HG03280 (cell line): ENCODE data around the gene EIF6.

Experiments used
- ATAC-seq: cut with Tn5 transposase; IDR thresholded peaks from one replicate; pipeline ENCODE4 v1.9.1; 2021; ENCODE audit warnings: mild to moderate bottlenecking, moderate library complexity; ENCODE audit not compliant: unreplicated experiment

The EIF6 gene

GRCh38 chr20:35295674-35296073, 11.1 kb upstream of the EIF6 start:
- ATAC-seq = no peak

GRCh38 chr20:35295058-35295457, 10.5 kb upstream of the EIF6 start:
- no peak for ATAC-seq

GRCh38 chr20:35294293-35294685, 9.7 kb upstream of the EIF6 start:
- no peak for ATAC-seq

- ATAC-seq = no peak
Measured at GRCh38 chr20:35293303-35294292, 9.0 kb upstream of the EIF6 start.

- no peak for ATAC-seq
Measured at GRCh38 chr20:35292504-35293285, 8.1 kb upstream of the EIF6 start.

GRCh38 chr20:35291654-35292503, 7.3 kb upstream of the EIF6 start, which contains the start of gene FAM83C:
Gene FAM83C, minus strand, starts transcription at chr20:35292425. Its CDS starts 121 bp downstream, at chr20:35292304.
- no peak for ATAC-seq

- no peak for ATAC-seq
Measured at GRCh38 chr20:35290887-35291417, 6.4 kb upstream of the EIF6 start.

GRCh38 chr20:35290186-35290886, 5.8 kb upstream of the EIF6 start:
- no peak for ATAC-seq

- ATAC-seq = no peak
Measured at GRCh38 chr20:35288325-35289060, 3.9 kb upstream of the EIF6 start.

GRCh38 chr20:35287509-35288324, 3.1 kb upstream of the EIF6 start:
- ATAC-seq = no peak

GRCh38 chr20:35286899-35287508, 2.4 kb upstream of the EIF6 start:
- ATAC-seq = no peak

GRCh38 chr20:35286077-35286898, 1.7 kb upstream of the EIF6 start:
- ATAC-seq = no peak

GRCh38 chr20:35285806-35286076, 1.2 kb upstream of the EIF6 start:
- no peak for ATAC-seq

GRCh38 chr20:35284992-35285805, 627 bp upstream of the EIF6 start:
- ATAC-seq = no peak

- no peak for ATAC-seq
Measured at GRCh38 chr20:35283441-35284266, 918 bp downstream of the EIF6 start.
